ENCODE results near the gene MACROD2. TPM values are rescaled to one million over a fixed set of nuclear protein-coding genes. Genes with fewer than 3 reads are reported as not detected.

The MACROD2 gene
- polyA plus RNA-seq, 4 donors, result 1.00 to 4.8 (median 1.4) TPM

DNA sequence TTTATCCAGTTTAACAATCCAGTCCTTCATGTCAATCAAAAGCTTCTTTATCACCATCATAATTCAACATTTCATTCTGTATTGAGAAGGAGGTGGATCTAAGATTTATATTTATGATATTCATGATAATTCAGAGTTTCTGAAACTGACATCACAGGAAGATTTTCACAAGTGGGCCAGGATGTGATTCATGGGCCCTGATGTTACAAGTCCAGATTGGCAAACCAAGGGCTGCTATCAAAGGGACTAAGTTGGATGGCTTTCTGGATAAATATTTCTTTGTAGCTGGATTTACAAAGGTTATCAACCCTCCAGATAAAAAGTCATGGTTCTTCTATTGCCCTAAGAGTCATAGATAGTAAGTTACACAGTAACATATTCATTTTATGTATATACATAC is 1711.4 kb downstream of the MACROD2 start:
- Histone ChIP-seq H3K4me3 (ENCODE audit: low read depth in 1 of 3, low read length in 3 of 3) (no peak overlapping the region), H3K36me3 (ENCODE audit: control insufficient read depth in 3 of 3, insufficient read depth in 2 of 3, low read depth in 1 of 3, low read length in 3 of 3) (no peaks in the 10 kb centered on the region), H3K9me3 (ENCODE audit: control insufficient read depth in 2 of 2, insufficient read depth in 1 of 2, low read depth in 1 of 2, low read length in 1 of 2) (no peaks in the 10 kb centered on the region), H3K27me3 (ENCODE audit: control insufficient read depth in 3 of 3, insufficient read depth in 3 of 3, low read length in 3 of 3) (no peaks in the 10 kb centered on the region), H3K27ac (ENCODE audit: low read depth in 1 of 3, low read length in 2 of 3) (no peak overlapping the region), H3K4me1 (ENCODE audit: control insufficient read depth in 3 of 3, insufficient read depth in 2 of 3, low read depth in 1 of 3, low read length in 2 of 3) (no peaks in the 10 kb centered on the region)
- no peak for FAIRE-seq
- DNase-seq, result no peak

DNA sequence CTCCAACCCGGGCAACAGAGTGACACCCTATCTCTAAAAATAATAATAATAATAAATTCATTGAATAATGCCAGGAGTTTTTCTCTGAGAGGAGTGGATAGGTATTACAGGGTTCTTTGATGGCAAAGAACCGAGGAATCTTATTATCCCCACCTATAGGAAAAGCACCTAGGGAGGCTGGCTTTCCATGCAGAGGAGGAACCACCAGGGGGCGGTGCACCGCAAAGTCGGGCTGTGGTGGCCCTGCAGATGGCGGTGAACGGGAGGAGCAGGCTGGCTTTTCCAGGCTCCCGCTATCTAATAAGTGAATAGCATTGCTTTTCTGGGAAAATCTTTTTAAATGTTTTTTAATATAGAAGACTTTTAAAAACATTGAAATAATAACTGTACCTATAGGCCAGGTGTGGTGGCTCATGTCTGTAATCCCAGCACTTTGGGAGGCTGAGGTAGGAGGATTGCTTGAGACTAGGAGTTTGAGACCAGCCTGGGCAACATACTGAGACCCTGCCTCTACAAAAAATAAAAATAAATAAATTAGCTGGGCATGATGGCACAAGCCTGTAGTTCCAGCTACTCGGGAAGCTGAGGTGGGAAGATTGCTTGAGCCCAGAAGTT is 1713.8 kb downstream of the MACROD2 start:
- no peak overlapping the region for H3K27ac ChIP-seq (ENCODE audit: low read depth in 1 of 3, low read length in 2 of 3)
- H3K9me3 ChIP-seq (ENCODE audit: control insufficient read depth in 2 of 2, insufficient read depth in 1 of 2, low read depth in 1 of 2, low read length in 1 of 2), result no peaks in the 10 kb centered on the region
- no peak overlapping the region for H3K4me3 ChIP-seq (ENCODE audit: low read depth in 1 of 3, low read length in 3 of 3)
- DNase-seq (peak; percentile 26 to 32), FAIRE-seq (no peak)
- 60 to 78% (median 67%) methylated on average over 9 of the region's 9 CpGs for WGBS, 3 donors
- H3K27me3 ChIP-seq (ENCODE audit: control insufficient read depth in 3 of 3, insufficient read depth in 3 of 3, low read length in 3 of 3), result no peaks in the 10 kb centered on the region
- H3K4me1 ChIP-seq (ENCODE audit: control insufficient read depth in 3 of 3, insufficient read depth in 2 of 3, low read depth in 1 of 3, low read length in 2 of 3), result peaks cover 0 to 3% (median 0%) of the 10 kb centered on the region in 3 donors
- no peaks in the 10 kb centered on the region for H3K36me3 ChIP-seq (ENCODE audit: control insufficient read depth in 3 of 3, insufficient read depth in 2 of 3, low read depth in 1 of 3, low read length in 3 of 3)

DNA sequence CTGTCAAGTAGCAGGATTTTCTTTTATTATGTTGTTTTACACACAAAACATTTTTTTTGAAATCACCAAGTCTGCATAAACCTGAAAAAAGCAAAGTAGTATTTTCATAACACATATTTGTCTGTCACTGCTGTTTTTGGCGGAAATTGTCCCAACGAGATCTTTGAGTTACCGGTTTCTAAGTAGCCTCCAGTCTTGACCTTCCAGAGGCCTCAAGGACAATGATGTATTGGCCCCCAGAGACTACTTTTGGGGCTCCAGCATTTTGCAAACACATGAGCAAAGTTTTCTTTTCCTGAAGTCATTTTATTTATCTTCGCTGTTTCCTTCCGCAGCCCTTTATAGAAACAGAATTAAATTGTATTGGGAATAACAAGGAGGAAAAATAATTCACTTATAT is 1715.3 kb downstream of the MACROD2 start:
- no peaks in the 10 kb centered on the region for H3K9me3 ChIP-seq (ENCODE audit: control insufficient read depth in 2 of 2, insufficient read depth in 1 of 2, low read depth in 1 of 2, low read length in 1 of 2)
- DNase-seq, result no peak
- 77 to 97% (median 94%) methylated on average over 5 of the region's 5 CpGs for WGBS, 3 donors
- peaks cover 0 to 3% (median 0%) of the 10 kb centered on the region in 3 donors for H3K4me1 ChIP-seq (ENCODE audit: control insufficient read depth in 3 of 3, insufficient read depth in 2 of 3, low read depth in 1 of 3, low read length in 2 of 3)
- H3K27me3 ChIP-seq (ENCODE audit: control insufficient read depth in 3 of 3, insufficient read depth in 3 of 3, low read length in 3 of 3), result no peaks in the 10 kb centered on the region
- no peak for FAIRE-seq
- no peaks in the 10 kb centered on the region for H3K36me3 ChIP-seq (ENCODE audit: control insufficient read depth in 3 of 3, insufficient read depth in 2 of 3, low read depth in 1 of 3, low read length in 3 of 3)
- no peak overlapping the region for H3K4me3 ChIP-seq (ENCODE audit: low read depth in 1 of 3, low read length in 3 of 3)
- no peak overlapping the region for H3K27ac ChIP-seq (ENCODE audit: low read depth in 1 of 3, low read length in 2 of 3)

DNA sequence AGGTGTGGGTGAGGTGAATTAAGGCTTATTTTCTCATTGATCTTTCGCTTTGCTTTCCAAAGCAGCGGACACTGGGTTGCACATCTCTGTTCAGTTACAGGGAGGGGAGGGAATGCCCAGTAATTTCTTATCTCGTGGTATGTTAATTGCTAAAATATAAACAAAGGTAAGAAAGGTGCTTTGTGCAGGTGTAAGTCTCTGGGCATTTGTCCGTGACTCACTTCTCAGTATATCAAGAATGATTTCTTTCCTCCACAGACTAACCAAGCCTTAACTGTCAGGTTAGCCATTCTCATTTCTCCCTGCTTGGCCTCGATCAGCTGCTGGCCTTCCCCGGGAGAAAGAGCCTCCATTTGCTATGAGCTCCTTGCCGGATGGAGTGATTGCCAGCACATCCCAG is 1715.9 kb downstream of the MACROD2 start:
- H3K4me1 ChIP-seq (ENCODE audit: control insufficient read depth in 3 of 3, insufficient read depth in 2 of 3, low read depth in 1 of 3, low read length in 2 of 3), result peaks cover 0 to 3% (median 0%) of the 10 kb centered on the region in 3 donors

DNA sequence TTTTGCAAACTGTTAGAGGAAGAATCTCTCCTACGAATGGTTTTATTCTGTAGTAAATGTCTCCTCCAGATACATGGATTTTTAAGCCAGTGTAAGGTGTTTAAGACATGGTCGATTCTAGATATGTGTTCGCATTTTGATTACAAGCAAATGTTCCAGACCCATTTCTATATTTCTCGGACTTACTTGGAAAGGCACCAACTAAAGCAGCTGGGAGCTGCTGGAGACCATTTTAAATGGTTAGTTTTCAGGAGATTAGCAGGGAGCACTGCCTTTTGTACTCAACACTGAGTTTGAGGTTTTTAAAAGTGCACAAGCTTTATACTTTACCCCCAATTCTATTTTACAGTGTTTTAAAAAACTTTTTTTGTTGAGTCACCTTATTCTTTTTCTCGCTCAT is 1720.9 kb downstream of the MACROD2 start:
- 72 to 87% (median 73%) methylated on average over 5 of the region's 5 CpGs for WGBS, 3 donors
- Histone ChIP-seq H3K36me3 (ENCODE audit: control insufficient read depth in 3 of 3, insufficient read depth in 2 of 3, low read depth in 1 of 3, low read length in 3 of 3) (no peaks in the 10 kb centered on the region), H3K9me3 (ENCODE audit: control insufficient read depth in 2 of 2, insufficient read depth in 1 of 2, low read depth in 1 of 2, low read length in 1 of 2) (no peaks in the 10 kb centered on the region), H3K27ac (ENCODE audit: low read depth in 1 of 3, low read length in 2 of 3) (no peak overlapping the region), H3K4me3 (ENCODE audit: low read depth in 1 of 3, low read length in 3 of 3) (no peak overlapping the region), H3K27me3 (ENCODE audit: control insufficient read depth in 3 of 3, insufficient read depth in 3 of 3, low read length in 3 of 3) (no peaks in the 10 kb centered on the region), H3K4me1 (ENCODE audit: control insufficient read depth in 3 of 3, insufficient read depth in 2 of 3, low read depth in 1 of 3, low read length in 2 of 3) (peaks cover 0 to 3% (median 0%) of the 10 kb centered on the region in 3 donors)
- DNase-seq (no peak), FAIRE-seq (no peak)

More for the DNA sequence above, 1715.9 kb downstream of the MACROD2 start:
- DNase-seq (peak in 1 of 2 donors; percentile 6), FAIRE-seq (no peak)
- no peak overlapping the region for H3K27ac ChIP-seq (ENCODE audit: low read depth in 1 of 3, low read length in 2 of 3)
- H3K27me3 ChIP-seq (ENCODE audit: control insufficient read depth in 3 of 3, insufficient read depth in 3 of 3, low read length in 3 of 3), result no peaks in the 10 kb centered on the region
- H3K9me3 ChIP-seq (ENCODE audit: control insufficient read depth in 2 of 2, insufficient read depth in 1 of 2, low read depth in 1 of 2, low read length in 1 of 2), result no peaks in the 10 kb centered on the region
- WGBS, 3 donors, result 23 to 62% (median 43%) methylated on average over 7 of the region's 7 CpGs
- H3K36me3 ChIP-seq (ENCODE audit: control insufficient read depth in 3 of 3, insufficient read depth in 2 of 3, low read depth in 1 of 3, low read length in 3 of 3), result no peaks in the 10 kb centered on the region
- no peak overlapping the region for H3K4me3 ChIP-seq (ENCODE audit: low read depth in 1 of 3, low read length in 3 of 3)

DNA sequence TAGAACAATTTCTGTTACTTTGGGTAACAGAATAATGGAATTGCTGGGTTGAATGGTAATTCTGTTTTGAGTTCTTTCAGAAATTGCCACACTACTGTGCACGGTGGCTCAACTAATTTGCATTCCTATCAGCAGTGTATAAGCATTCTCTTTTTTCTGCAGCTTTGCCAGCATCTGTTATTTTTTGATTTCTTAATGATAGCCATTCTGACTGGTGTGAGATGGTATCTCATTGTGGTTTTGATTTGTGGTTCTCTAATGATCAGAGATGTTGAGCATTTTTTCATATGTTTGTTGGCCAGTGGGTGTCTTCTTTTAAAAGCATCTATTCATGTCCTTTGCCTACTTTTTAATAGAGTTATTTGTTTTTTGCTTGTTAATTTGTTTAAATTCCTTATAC is 1731.1 kb downstream of the MACROD2 start:
- FAIRE-seq (no peak), DNase-seq (no peak)
- Histone ChIP-seq H3K27me3 (ENCODE audit: control insufficient read depth in 3 of 3, insufficient read depth in 3 of 3, low read length in 3 of 3) (no peaks in the 10 kb centered on the region), H3K4me1 (ENCODE audit: control insufficient read depth in 3 of 3, insufficient read depth in 2 of 3, low read depth in 1 of 3, low read length in 2 of 3) (no peaks in the 10 kb centered on the region), H3K4me3 (ENCODE audit: low read depth in 1 of 3, low read length in 3 of 3) (no peak overlapping the region), H3K9me3 (ENCODE audit: control insufficient read depth in 2 of 2, insufficient read depth in 1 of 2, low read depth in 1 of 2, low read length in 1 of 2) (no peaks in the 10 kb centered on the region), H3K27ac (ENCODE audit: low read depth in 1 of 3, low read length in 2 of 3) (no peak overlapping the region), H3K36me3 (ENCODE audit: control insufficient read depth in 3 of 3, insufficient read depth in 2 of 3, low read depth in 1 of 3, low read length in 3 of 3) (no peaks in the 10 kb centered on the region)
- WGBS, 3 donors, result 75 to 93% (median 86%) methylated on average over 1 of the region's 1 CpG

DNA sequence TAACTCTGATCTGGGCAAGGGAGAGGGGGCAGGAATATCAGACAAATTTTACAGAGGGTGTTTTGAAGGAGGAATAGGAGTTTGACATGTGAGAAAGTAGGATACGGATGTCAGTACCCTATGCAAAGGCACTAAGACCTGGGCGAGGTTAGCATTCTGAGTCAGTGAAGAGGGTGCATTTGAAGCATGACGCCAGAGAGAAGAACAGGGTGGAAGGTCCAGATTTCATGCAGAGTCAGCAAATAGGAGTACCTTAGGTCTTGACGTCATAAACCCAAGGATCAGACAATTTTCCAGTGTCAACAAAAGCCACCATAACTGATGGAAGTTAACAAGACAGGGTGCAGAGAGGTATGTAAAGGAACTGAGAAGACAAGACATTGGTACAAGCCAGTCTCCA is 1738.7 kb downstream of the MACROD2 start:
- Histone ChIP-seq H3K27me3 (ENCODE audit: control insufficient read depth in 3 of 3, insufficient read depth in 3 of 3, low read length in 3 of 3) (no peaks in the 10 kb centered on the region), H3K4me1 (ENCODE audit: control insufficient read depth in 3 of 3, insufficient read depth in 2 of 3, low read depth in 1 of 3, low read length in 2 of 3) (no peaks in the 10 kb centered on the region), H3K9me3 (ENCODE audit: control insufficient read depth in 2 of 2, insufficient read depth in 1 of 2, low read depth in 1 of 2, low read length in 1 of 2) (no peaks in the 10 kb centered on the region), H3K27ac (ENCODE audit: low read depth in 1 of 3, low read length in 2 of 3) (no peak overlapping the region), H3K4me3 (ENCODE audit: low read depth in 1 of 3, low read length in 3 of 3) (no peak overlapping the region), H3K36me3 (ENCODE audit: control insufficient read depth in 3 of 3, insufficient read depth in 2 of 3, low read depth in 1 of 3, low read length in 3 of 3) (no peaks in the 10 kb centered on the region)
- DNase-seq, result peak in 1 of 2 donors; percentile 5
- FAIRE-seq, result no peak
- WGBS, 3 donors, result 66 to 69% (median 67%) methylated on average over 4 of the region's 4 CpGs

DNA sequence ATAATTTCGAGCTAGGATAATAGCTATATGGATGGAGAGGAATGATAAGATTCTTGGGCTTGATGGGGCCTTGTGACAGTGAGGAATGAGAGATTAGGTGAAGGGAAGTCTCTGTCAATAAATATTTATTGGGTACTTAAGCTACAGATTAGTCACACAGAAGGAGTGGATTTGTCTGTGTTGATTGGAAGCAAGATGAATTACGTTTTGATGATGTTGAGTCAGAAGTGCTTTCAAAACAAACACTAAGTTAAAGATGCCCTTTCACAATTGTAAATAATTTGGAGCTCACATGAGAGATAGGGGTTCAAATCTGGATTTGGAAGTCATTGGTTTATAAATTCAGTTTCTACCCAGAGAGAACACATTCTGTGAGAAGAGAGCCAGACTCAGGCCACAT is 1743.7 kb downstream of the MACROD2 start:
- H3K27me3 ChIP-seq (ENCODE audit: control insufficient read depth in 3 of 3, insufficient read depth in 3 of 3, low read length in 3 of 3), result no peaks in the 10 kb centered on the region
- DNase-seq, result no peak
- no peaks in the 10 kb centered on the region for H3K9me3 ChIP-seq (ENCODE audit: control insufficient read depth in 2 of 2, insufficient read depth in 1 of 2, low read depth in 1 of 2, low read length in 1 of 2)
- H3K4me1 ChIP-seq (ENCODE audit: control insufficient read depth in 3 of 3, insufficient read depth in 2 of 3, low read depth in 1 of 3, low read length in 2 of 3), result no peaks in the 10 kb centered on the region
- FAIRE-seq, result no peak
- WGBS, 3 donors, result 26 to 49% (median 26%) methylated on average over 2 of the region's 2 CpGs
- no peaks in the 10 kb centered on the region for H3K36me3 ChIP-seq (ENCODE audit: control insufficient read depth in 3 of 3, insufficient read depth in 2 of 3, low read depth in 1 of 3, low read length in 3 of 3)
- no peak overlapping the region for H3K4me3 ChIP-seq (ENCODE audit: low read depth in 1 of 3, low read length in 3 of 3)
- H3K27ac ChIP-seq (ENCODE audit: low read depth in 1 of 3, low read length in 2 of 3), result no peak overlapping the region
